AG04449 (cell line): ENCODE results near the gene KCTD3.
A peak's percentile ranks its signal among the peaks of the same experiment; 100 is the strongest.

Experiments
- CTCF ChIA-PET: fragments of 350-600 bp; formaldehyde crosslinking; extraction: SDS; loops from one replicate; lab custom pipeline; 2021; ENCODE audit warnings: antibody characterized with exemption; lab: Yijun Ruan, JAX
- POLR2A ChIA-PET: fragments of 400-600, 350-600 bp; formaldehyde crosslinking; extraction: SDS; loops from one replicate; lab custom pipeline; 2020; ENCODE audit warnings: antibody characterized with exemption, inconsistent platforms; lab: Yijun Ruan, JAX
- DNase-seq: peaks from one replicate; pipeline ENCODE4 v3.0.0-alpha.2; 2010; ENCODE audit warnings: low read depth, low spot score
- H3K4me3 ChIP-seq: 2 replicates; pipeline ENCODE4 v1.5.1; 2011; ENCODE audit warnings: low read depth, mild to moderate bottlenecking, control low read depth, low read length
- CTCF ChIP-seq: IDR thresholded peaks from one replicate; pipeline ENCODE4 v1.5.1; 2011; ENCODE audit warnings: mild to moderate bottlenecking, moderate library complexity, low read length, control low read depth, inconsistent platforms; ENCODE audit not compliant: insufficient read depth; ENCODE audit errors: missing control alignments

Gene KCTD3

GRCh38 chr1:215612391-215612790 lies 45.3 kb downstream of the KCTD3 start:
- TF ChIP-seq CTCF = no peak
- DNase-seq = no peak
- no peak overlapping the region for H3K4me3 ChIP-seq
- CTCF ChIA-PET = no interaction called here
- POLR2A ChIA-PET = no interaction called here

- POLR2A ChIA-PET = no interaction called here
- CTCF ChIA-PET = interaction anchor here (0.8 to 4.7 kb wide), 2 partner anchors 11 to 12 kb away, joined by 3 to 37 read pairs; no protein-coding TSS in a partner anchor
These were observed 50.9 kb downstream of the KCTD3 start for GRCh38 chr1:215617979-215618378.

GRCh38 chr1:215623162-215623561 lies 56.1 kb downstream of the KCTD3 start:
- ChIA-PET POLR2A (no interaction called here), CTCF (interaction anchor here (1.0 kb wide), 1 partner anchor 16 kb away, joined by 3 read pairs; no protein-coding TSS in a partner anchor)
- DNase-seq = no peak
- no peak for TF ChIP-seq CTCF
- H3K4me3 ChIP-seq = no peak overlapping the region

More at GRCh38 chr1:215617979-215618378, 50.9 kb downstream of the KCTD3 start:
- no peak for TF ChIP-seq CTCF
- DNase-seq = no peak
- no peak overlapping the region for H3K4me3 ChIP-seq

GRCh38 chr1:215625949-215626348 lies 58.8 kb downstream of the KCTD3 start:
- TF ChIP-seq CTCF = no peak
- no peak for DNase-seq
- POLR2A ChIA-PET = no interaction called here
- no peak overlapping the region for H3K4me3 ChIP-seq
- CTCF ChIA-PET = interaction anchor here (1.4 kb wide), 1 partner anchor 19 kb away, joined by 3 read pairs; no protein-coding TSS in a partner anchor

GRCh38 chr1:215631040-215631439 lies 63.9 kb downstream of the KCTD3 start:
- no peak for DNase-seq
- no peak for TF ChIP-seq CTCF
- H3K4me3 ChIP-seq = no peak overlapping the region
- POLR2A ChIA-PET = no interaction called here
- CTCF ChIA-PET = interaction anchor here (1.0 kb wide), 1 partner anchor 24 kb away, joined by 4 read pairs; no protein-coding TSS in a partner anchor

GRCh38 chr1:215631489-215631888 lies 64.4 kb downstream of the KCTD3 start:
- DNase-seq = peak; percentile 3
- ChIA-PET CTCF (interaction anchor here (1.0 to 2.0 kb wide), 2 partner anchors 24 to 27 kb away, joined by 4 read pairs; no protein-coding TSS in a partner anchor), POLR2A (no interaction called here)
- H3K4me3 ChIP-seq = no peak overlapping the region
- TF ChIP-seq CTCF = no peak
